Erythroblast (primary cell): ENCODE data around the gene CD86.

Source experiments
- GATA1 ChIP-seq: IDR thresholded peaks from 2 replicates; pipeline ENCODE4 v1.6.1; 2011; ENCODE audit warnings: low read depth, mild to moderate bottlenecking, control low read depth, low read length, moderate library complexity
- POLR2A ChIP-seq: IDR thresholded peaks from 2 replicates; pipeline ENCODE4 v1.6.1; 2011; ENCODE audit warnings: mild to moderate bottlenecking, low read length

DNA sequence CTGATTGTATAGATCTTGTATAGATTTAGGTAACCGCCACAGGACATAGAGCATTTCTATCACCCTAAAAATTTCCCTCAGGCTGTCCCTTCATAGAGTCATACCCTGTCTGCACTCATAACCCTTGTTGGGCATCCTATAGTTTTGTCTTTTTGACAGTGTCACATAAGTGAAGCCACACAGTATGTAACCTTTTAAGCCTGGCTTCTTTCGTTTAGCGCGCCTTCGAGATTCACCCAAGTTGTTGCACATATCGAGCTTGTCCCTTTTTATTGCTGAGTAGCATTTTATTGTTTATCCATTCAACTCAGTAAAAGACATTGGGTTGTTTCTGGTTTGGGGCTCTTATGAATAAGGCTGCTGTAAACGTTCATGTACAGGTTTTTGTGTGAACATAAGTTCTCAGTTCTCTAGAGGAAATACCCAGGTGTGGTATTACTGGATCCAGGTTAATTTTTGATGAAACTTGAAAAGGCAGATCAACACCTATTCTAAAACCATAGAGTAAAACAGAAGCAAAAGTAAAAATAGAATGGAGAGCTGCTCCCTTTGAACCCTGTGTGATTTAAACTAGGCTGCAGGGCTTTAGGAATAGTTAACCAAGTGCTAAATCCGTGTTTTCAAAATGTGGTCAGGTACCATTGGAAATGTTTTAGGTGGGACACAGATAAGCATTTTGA is 49.5 kb downstream of the CD86 start:
- TF ChIP-seq POLR2A (no peak), GATA1 (no peak)
